Eye (tissue), 1 donor: ENCODE results near the gene TRPM8.
"Not testable (repeated sequence)": the region's sequence is repeated elsewhere in the genome, so short reads cannot be mapped to it uniquely, and the experiment has no call there.

Experiments
- DNase-seq: peaks from one replicate; pipeline ENCODE4 v3.0.0-alpha.2; 2015

TRPM8 gene

DNA sequence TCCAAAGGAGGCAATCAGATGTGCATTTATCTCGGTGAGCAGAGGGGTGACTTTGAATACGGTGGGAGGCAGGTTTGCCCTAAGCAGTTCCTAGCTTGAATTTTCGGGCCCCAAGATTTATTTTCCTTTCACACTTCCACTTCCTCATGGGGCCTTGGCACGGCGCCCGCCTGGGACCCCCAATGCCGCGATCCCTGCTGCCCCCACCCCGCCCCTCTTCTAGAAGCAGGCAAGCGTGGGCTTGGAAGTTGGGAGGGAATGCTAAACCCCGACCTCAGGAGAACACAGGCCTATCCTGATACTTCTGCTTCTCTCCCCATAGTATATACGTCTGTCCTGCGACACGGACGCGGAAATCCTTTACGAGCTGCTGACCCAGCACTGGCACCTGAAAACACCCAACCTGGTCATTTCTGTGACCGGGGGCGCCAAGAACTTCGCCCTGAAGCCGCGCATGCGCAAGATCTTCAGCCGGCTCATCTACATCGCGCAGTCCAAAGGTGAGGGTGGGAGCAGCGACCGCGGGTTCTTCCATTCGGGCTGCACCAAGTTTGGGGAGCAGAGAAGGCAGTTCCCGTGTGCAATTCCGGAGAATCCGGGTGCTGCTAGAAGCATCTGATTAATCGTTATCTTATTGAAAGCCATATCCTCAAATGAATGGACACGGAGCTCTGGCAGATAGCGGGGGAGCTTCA, 21.6 kb downstream of the TRPM8 start:
- peak; percentile 23 for DNase-seq

DNA sequence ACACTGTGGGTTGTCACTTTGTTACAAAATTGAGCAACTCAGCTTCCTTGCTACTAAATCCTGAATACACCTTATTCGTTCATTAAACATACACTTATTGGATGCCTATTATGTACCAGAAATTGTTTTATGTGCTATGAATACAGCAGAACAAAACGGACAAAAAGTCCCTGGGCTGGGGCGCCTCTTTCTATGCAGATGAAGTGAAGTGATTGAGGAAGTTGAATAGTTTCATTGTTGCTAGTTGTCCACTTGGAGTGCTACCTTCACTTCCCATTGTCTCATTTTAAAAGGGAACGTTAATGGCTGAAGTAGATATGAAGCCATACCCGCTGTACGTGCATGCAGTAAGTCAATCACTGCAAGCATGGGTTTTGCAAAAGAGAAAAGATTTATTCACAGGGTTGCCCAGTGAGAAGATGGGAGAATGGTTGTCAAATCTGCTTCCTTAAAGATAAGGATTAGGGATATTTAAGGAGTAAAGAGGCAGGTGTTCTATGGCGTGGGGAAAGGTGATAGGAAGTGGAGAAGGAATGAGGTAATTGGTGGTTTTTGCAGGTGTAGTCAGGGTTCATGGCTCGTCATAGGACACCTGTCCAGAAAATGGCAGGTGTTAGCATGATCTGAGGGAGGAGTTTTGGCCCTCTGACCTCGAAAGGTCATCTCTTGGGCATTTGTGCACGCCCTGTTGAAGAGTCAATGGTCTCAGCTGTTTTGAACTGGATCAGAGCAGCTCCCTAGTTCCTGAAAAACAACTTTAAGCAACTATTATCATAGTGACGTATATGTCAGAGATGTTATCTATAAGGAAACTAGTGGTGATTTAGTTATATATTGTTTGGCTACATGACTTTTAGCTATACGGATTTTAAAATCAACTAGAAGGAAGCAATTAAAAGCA, 23.5 kb downstream of the TRPM8 start:
- DNase-seq: no peak

DNA sequence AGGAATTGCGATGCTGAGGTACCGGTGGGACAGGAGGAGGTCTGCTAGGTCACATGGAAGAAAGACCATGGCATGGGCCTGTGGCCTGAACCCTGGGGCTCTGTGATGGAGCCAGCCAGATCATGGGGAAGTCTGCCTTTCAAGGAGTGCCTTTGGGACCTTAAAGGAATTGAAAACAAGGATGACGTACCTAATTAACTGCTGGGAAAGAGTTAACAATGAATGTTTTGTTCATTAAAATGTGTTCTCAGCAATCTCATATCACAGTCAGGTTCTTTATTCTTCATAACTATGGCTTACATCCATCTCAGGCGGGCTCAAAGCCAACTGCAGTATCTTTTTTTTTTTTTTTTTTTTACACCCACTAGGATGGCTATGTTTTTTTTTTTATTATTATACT, 25.6 kb downstream of the TRPM8 start:
- no peak for DNase-seq

DNA sequence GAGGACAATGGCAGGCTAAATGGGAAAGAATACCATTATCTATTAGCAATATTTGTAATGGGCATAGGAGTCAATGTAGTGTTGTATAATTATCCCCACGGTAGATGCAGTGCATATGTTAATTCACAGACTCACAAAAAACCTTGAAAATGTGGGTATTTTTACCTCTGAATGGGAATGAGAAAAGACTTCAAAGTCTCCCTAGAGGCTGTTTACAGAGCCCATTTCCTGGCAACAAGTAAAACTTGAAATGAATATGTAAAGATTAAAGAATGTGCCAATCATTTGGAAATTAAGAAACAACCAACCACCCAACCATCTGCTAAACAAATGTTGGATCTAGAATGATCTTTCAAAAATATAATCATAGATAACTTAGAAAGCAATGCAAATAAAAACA, 27.1 kb downstream of the TRPM8 start:
- DNase-seq: no peak

DNA sequence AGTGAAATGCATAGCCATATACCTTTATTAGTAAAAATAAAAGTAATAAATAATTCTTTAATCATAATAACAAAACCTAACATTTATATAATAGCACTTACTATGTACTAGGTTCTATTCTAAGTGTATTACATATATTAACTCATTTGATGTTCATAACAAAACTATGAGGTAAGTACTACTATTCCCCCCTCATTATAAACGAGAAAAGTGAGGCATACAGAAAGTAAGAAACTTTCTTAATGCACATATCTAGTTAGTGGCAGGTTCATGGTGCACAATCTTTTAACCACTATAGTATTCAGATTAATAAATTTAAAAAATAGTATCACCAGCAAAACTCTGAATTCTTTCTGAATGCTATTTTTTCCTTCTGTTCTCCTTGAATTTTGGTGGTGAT, 27.5 kb downstream of the TRPM8 start:
- DNase-seq: no peak

DNA sequence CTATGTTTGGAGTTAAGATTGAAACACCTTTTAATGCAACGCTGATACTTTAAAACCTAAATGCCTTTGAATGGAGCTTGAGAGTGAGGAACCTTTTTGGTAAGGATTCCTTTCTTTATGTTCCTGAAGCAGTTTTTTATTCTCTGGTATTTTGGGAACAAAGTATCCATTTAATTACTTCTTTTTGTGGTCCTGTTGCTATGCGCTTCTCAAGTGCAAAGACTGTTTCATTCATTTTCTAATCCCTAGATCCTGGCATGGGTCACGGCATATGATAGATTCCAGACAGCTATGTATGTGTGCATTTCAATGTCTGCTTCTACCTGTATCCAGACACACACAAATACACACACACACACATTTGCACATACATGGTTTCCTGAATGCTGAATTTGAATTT, 28.0 kb downstream of the TRPM8 start:
- DNase-seq: no peak

DNA sequence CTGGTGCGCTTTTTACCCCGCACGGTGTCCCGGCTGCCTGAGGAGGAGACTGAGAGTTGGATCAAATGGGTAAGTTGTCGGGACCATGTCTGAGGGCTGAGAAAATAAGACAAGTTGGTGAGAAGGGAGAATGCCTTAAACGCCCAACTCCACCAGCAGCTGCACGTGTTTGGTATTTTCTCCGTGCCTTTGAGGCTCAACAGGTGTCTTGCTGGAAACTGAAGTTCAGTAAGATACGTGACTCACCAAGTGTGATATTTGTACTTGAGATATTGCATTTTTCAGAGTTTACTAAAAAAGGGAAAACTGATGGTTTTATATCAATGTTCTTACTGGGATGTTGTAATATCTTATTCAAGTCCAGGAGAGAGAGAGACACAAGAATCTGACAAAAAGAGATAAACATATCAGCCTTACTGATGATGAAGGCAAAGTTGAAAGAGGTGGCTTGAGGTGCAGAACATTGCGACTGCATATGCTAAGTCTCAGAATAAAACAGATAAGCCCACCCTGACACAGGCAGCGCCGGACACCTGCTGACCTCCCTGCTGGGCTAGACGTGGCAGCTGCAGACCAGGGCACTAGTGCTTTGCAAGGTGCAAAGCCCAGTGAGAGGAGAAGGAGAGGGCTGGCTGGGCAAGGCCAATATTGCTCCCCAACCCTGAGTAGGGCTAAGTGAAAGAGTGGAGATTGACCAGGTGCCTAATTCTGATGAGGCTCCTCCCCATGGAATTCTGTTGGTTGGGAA, 33.1 kb downstream of the TRPM8 start:
- no peak for DNase-seq

DNA sequence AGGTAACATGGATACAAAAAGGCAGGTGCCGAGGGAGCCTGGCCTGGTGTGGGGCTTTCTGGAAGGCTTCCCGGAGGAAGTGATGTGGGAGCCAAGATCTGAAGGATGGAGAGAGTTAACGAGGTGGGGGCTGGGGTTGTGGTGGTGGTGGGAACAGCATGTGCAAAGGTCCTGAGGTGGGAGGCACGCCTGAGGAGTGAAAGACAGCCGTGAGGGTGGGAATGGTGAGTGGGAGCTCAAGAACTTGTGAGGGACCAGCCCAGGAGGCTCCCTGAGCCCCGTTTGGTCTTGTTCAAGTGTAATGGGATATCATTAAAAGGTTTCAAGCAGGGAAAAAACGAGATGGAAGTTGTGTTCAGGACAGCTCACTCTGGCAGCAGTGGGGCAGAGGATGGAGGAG, 35.2 kb downstream of the TRPM8 start:
- no peak for DNase-seq

DNA sequence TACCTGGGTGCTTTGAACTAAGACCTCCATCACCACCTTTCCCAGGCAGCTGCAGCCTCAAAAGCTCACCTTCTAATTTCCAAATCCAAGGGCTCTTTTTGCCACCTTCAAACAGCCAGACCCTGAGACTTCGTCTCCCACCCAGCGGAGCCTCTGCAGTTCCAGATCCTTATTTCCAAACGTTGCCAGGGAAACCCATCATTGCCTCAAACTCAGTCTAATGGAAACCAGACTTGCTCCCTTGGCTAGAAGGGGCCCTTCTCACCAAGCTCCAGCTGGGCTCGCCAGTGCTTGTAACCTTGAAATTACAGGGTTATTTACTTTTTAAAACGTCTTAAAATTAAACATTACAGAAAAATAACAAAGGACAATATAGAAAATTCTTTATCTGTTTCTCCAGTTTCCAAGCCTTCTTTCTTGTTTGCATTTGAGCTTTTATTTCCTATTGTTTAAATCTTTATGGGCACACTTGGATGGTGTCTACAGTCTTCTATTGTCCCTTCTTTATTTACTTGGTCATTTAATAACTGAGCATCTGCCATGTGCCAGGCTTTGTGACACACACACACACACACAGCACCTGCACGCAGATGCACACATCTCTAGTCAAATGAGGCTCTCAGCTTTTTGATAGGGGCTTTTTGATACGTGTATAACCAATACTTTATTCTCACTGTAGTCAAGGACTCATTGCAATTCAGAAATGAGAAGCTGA, 36.1 kb downstream of the TRPM8 start:
- DNase-seq: peak; percentile 69

DNA sequence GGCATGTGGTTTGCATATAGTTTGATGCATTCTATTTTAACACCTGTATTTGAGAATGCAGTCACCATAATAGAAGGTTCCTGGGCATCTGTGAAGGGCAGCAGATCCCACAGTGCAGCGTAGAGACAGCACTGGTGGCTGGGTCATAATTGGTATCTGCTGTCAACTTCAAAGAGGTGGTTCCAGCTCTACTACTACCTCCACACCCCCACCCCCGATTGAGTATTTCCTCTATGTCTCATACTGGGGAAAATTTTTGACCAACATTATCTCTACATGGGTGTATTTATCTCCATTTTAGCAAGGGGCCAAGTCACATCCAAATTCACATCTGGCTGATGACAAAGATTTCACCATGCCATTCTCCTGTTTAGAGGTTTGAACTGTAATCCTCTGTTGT, 43.0 kb downstream of the TRPM8 start:
- DNase-seq: no peak

DNA sequence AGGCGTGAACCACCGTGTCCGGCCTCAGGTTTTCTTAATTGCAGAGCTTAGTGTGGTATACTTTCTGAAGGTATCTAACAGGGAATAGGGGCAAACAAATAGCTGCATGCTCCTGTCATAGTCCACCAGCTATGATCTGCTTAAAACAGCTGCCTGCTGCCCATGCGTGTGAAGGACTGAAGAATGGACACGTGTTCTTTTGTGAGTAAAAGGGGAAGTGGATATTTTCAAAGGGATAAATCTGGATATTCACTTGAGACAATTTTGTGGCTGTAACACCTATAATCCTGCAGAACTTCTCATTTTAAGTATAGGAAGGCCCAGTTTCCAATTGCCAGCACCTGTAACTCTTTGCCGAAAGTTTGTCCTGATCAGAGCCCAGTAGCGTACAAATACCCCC, 44.7 kb downstream of the TRPM8 start:
- no peak for DNase-seq

DNA sequence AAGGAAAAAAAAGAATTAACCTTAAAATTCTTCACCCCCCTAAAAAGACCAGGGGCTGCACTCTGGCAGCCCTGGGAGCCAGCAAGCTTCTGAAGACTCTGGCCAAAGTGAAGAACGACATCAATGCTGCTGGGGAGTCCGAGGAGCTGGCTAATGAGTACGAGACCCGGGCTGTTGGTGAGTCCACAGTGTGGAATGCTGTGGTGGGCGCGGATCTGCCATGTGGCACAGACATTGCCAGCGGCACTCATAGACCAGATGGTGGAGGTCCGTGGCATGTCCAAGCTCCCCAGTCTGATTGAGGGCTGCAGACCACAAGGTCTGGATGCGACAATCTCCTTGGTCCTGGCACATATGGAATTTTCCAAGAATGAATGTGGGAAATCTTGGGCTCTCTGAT, 47.4 kb downstream of the TRPM8 start:
- DNase-seq: no peak

DNA sequence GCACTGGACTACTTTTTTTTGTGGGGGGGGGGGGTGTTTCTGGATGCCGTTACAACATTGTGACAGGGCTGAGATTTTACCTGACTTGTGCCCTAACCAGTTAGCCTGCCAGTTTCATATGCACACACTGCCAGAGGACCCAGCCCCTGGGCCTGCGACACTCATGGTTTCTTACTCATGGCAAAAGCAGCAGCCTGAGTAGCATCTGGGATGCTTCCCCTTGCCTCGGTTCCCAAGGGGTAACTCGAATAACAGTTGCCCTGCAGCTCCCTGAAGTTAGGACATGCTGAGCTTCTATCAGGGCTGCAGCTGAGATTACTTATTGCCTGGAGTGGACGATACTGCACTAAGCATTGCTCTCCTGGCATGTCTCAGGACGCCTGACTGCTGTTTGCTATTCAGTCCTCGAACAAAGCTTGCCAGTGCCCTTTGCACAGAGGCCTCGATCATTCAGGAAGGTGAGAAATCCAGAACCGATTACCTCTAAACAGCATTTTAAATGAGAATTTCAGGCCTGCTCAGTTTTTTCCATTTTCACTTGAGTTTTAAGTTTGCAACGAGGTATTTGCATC, 47.9 kb downstream of the TRPM8 start:
- no peak for DNase-seq

DNA sequence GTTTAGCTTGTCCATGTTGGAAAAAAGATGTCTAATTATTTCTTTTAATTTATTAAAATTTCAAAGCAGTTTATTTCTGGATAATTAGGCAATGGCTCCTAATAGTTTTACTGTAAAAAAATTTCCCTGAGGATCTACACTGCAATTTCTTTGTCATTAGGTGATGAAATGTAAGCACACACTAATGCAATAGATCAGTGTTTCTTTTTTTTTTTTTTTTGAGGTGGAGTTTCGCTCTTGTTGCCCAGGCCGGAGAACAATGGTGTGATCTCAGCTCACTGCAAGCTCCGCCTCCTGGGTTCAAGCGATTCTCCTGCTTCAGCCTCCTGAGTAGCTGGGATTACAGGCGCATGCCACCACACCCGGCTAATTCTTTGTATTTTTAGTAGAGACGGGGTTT, 48.5 kb downstream of the TRPM8 start:
- DNase-seq: not testable (repeated sequence)

DNA sequence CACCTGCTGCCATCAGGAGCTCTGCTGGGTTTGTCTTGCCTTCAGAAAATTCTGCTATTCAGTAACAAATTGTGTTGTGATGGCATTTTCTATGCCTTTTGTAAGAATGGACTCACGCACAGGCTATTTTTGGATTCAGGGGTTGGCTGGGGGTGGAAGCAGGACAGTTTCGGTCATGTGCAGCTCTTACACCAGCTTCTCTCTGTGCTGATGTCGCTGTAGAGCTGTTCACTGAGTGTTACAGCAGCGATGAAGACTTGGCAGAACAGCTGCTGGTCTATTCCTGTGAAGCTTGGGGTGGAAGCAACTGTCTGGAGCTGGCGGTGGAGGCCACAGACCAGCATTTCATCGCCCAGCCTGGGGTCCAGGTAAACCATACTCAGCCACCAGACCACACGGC, 49.2 kb downstream of the TRPM8 start:
- DNase-seq: no peak

DNA sequence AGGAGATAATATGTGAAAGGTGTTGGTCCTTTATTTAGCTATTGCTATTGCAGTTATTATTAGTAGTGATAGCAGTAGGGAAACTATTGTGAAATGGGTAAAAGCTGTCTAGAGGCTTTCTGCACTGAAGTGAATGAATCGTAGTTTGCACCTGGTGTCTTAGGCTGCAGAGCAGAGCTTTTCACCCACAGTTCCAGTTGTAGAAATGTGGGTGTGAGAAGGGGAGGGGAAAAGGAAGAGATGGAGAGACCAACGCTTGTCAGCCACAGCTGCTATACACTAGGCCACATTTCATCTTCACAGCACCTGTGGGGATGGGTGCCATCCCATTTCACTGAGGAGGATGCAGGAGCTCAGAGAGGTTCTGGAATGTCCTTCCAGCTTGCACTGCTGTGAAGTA, 50.0 kb downstream of the TRPM8 start:
- no peak for DNase-seq

DNA sequence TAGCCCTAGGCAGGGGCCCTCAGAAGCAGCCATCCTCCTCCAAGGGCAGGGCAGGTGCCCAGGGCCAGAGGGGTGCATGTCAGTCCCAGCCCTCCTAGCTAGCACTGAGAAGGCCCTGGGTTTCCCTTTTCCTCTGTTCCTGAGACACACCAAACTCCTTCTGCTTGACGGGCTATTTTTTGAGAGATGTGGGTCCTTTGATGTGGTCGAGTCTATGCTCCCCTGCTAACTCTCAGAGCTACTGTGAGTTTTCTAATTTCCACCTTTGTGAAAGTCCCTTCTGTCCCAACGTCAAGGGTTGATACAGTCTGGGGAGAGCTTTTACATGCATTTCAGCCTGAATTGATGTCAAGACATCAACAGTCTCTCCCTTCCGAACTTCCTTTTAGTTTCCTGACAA, 51.4 kb downstream of the TRPM8 start:
- no peak for DNase-seq

DNA sequence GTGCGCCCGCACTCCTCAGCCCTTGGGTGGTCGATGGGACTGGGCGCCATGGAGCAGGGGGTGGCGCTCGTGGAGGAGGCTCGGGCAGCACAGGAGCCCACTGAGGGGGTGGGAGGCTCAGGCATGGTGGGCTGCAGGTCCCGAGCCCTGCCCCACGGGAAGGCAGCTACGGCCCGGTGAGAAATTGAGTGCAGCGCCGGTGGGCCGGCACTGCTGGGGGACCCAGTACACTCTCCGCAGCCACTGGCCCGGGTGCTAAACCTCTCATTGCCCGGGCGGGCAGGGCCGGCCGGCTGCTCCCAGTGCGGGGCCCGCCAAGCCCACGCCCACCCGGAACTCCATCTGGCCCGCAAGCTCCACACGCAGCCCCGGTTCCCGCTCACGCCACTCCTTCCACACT, 55.3 kb downstream of the TRPM8 start:
- not testable (repeated sequence) for DNase-seq

DNA sequence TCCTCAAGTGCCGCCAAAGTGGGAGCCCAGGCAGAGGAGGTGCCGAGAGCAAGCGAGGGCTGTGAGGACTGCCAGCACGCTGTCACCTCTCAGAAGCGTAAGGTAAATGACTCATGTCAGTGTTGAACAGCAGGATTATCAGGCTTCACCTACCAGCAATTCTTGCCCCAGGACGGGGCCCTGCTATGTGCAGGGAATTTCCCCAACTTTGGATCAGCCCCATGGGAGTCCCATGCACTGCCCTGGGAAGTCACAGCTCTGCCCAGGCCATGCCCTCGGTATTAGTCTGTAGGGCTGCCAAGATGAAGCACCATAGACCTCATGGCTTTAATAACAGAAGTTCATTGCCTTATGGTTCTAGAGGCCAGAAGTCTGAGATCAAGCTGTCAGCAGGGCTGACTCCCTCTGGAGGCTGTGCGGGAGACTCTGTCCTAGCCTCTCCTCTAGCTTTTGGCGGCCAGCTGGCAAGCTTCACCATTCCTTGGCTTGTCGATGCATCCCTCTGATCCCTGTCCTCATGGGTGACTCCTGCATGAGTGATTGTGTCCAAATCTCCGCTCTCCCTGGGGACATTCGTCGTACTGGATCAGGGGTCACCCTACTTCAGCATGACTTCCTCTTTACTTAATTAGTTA, 55.9 kb downstream of the TRPM8 start:
- DNase-seq: no peak

DNA sequence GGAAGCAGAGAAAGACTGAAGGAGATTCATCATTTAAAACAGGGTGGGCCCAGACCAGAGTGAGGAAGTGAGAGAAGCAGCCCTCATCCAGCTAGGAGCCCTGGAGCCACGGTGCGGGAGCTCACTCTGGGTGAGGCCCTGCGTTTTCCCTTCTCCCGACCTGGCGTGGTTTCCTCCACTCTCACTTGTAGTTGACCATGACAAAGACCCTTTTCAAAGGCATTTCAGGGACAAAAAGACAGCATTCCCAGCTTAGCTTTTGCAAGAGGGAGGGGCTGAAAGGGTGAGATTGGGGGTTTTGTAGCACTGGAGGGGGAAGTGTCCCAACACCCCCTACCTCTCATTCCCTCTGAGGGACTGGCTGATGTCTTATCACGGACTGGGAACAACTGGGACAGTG, 56.6 kb downstream of the TRPM8 start:
- no peak for DNase-seq

DNA sequence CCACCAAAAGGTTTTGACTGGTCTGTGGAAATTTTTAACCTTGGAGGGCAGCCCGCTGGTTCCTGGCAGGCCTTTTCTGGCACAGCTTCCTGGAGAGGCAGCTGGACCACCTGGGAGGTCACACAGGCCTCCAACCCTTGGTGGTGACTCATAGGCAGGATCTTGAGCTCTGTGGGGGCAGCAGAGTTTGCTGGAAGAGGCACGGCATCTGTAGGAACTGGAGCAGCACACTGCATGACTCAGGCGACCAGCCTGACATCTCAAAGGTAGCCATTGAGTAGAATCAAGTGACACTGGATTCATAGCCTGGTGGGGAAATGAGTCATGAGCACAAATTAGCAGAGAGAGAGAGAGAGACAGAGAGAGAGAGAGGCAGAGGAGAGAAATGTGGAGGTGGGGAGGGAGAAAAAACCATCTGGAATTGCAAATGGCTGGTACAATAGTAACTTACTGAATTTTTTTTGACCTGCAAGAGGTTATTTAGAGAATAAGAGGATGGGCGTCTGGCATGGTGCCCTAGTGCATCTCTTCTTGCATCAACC, 57.4 kb downstream of the TRPM8 start:
- DNase-seq: no peak

DNA sequence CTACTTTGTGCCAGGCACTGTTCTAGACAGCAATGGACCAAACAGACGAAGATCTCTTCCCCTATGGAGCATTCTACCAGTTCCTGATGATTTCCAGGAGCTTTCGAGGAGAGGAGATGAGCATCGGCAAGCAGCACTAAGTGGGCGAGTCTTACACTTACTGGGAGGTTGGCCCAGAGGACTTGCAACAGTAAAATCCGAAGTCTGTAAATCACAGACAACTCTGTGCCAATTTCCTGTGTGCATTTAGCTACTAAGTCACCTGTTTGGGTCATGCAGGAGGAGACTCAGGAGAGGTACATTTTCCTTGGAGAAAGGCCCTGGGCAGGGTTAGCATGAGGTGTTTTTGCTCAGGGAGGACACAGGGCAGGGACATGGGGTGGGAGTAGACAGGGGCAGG, 58.9 kb downstream of the TRPM8 start:
- DNase-seq: no peak
